COLO829 (cell line): ENCODE data around the gene CCL23.

Source experiments
- DNase-seq: peaks from one replicate; pipeline ENCODE4 v3.0.0; 2012; ENCODE audit warnings: low spot score

The CCL23 gene

DNA sequence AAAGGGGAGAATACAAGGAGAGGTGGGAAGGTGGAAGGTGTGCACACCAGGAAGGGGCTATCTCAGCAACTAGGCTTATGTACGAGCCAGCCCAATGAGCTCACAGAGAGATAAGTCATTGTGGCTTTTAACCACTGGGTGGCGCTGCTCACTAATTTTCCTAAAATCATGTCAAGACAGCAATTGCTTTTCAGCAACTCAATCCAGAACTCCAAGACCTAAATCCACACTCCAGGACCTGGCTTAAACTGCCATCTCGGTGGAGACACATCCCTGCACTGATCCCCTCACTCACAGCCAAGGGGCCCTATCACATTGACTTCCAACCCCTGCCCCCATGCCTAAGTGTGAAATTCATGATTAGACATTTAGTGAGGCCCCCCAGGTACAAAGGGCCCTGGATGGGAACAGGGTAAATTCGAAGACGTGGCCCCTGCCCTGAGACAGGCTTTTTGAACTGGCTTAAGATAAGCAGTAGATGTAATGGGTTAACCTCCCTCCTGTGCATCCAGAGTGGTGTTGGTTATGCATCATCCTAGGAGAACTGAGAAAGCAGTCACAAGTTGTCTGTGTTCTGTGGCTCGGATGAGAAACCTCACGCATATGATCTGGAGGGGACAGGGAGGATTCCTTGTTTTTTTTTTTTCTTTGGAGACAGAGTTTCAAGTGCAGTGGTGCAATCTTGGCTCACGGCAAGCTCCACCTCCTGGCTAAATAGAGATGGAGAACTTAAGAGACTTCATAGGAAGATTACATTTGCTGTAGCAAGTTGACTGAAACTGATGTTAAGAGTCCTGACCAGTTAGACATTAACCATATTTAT, 48.0 kb downstream of the CCL23 start:
- peak; percentile 69 for DNase-seq

DNA sequence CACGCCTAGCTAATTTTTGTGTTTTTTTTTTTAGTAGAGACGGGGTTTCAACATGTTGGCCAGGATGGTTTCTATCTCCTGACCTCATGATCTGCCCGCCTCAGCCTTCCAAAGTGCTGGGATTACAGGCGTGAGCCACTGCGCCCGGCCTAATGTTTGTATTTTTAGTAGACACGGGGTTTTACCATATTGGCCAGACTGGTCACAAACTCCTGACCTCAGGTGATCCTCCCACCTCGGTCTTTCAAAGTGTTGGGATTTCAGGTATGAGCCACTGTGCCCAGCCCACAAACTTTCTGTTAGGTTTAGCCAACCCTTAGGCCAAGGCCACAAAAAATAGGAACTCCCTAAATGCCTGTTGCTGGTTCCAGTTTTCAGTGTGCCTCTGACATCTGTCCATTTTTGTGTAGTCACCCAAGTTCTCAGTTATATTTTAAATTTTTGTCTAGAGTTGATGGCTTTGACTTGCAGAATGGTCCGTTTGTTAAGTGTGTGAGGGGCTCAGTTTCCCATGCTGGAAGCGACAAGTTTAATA, 49.2 kb downstream of the CCL23 start:
- no peak for DNase-seq

DNA sequence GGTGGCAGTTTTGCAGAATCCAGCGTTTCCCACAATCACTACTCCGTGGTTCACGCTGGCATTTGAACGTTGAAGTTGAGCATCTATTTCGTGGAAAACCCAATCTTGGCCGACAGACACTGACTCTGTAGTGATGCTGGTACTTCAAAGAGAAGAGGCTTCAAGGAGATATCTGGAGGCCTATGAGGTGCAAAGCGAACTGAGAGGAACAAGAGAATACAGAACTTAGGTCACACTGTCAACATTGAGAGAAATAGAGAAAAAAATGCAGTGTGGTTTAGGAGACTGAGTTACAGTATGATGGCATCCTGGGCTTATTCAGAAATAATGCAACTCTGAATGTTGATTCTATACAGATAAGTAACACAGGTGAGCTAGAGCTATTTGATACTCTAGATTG, 52.5 kb downstream of the CCL23 start:
- DNase-seq = no peak

DNA sequence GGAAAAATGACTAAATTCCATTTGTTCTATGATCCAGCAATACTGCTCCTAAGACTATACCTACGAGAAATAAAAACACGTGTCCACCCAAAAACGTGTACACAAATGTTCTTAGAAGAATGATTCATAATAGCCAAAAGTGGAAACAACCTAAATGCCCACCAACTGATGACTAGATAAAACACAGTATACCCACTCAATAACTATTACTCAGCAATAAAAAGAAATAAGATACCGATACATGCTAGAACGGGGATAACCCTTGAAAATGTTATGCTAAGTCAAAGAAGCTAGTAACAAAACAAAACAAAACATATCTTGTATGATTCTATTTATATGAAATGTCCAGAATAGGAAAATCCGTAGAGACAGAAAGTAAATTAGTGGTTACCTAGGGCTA, 54.1 kb downstream of the CCL23 start:
- DNase-seq = no peak
